SKM-1 (cell line): ENCODE measurements around the gene HSBP1.
A peak's percentile ranks its signal among the peaks of the same experiment; 100 is the strongest.

ENCODE experiments used
- DNase-seq: peaks from one replicate; lab custom pipeline; 2025; ENCODE audit not compliant: unreplicated experiment; lab: John Stamatoyannopoulos, UW

The HSBP1 gene

DNA sequence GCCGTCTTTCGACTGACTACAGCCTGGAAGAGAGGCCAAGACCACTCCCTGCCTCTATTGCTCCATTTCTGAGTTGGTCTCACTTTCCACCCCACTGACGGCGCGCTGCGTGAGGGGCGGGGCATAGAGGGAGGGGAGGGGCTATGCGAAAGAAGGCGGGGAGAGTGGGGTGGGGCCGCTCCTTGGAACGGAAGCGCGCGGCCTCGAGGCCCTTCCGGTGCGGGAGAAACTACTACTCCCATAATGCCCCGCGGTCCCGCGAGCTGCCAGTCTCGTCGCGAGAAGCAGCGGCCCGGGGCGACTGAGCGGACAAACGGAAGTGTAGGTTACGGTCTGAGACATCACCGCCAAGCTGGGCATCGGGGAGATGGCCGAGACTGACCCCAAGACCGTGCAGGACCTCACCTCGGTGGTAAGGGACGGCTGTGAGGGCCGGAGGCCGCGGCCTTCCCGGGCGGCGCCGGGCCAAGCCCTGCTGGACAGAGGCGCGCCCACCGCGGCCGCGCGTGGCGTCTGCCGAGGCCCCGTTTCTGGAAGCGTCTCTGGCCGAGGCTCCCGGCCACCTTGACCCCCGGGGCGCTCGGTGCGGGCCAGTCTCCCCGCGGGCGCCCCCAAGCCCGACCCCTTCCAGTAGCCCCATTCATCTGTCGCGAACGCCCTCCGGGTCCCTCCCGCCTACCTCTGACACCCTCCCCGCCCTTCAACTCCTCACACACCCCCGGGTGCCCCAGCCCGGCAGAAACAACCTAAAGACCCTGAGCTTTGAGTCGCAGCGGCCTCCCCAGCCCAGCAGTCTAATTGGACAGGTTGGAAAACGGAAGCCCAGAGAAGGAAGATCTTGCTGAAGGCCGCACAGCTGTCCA is at the start of gene HSBP1:
HSBP1 (plus strand) TSS at position 269 of the 863 bp plus-strand sequence; CDS start at position 368, 99 bp downstream.
- DNase-seq: peak; percentile 83

- DNase-seq: no peak
Measured at GRCh38 chr16:83762141-83762991, 45.4 kb upstream of the HSBP1 start.

DNA sequence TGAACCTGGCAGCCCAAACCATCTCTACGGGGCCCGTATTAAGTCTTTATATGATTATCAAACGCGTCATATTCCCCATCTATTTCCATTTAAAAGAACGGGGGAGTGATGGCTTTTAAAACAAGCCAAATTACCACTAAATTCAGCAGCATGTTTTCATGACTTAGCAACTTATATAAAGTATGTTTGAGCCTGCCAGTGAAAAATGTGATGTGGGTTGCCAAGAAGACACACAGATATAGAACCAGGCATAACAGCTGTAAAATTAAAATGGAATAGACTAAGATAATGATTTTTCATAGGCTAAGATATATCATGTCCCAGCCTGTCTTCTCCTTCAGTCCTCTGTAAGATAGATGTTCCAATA is 44.8 kb upstream of the HSBP1 start:
- DNase-seq: no peak

- DNase-seq: no peak
Measured at GRCh38 chr16:83768986-83769385, 38.8 kb upstream of the HSBP1 start.

DNA sequence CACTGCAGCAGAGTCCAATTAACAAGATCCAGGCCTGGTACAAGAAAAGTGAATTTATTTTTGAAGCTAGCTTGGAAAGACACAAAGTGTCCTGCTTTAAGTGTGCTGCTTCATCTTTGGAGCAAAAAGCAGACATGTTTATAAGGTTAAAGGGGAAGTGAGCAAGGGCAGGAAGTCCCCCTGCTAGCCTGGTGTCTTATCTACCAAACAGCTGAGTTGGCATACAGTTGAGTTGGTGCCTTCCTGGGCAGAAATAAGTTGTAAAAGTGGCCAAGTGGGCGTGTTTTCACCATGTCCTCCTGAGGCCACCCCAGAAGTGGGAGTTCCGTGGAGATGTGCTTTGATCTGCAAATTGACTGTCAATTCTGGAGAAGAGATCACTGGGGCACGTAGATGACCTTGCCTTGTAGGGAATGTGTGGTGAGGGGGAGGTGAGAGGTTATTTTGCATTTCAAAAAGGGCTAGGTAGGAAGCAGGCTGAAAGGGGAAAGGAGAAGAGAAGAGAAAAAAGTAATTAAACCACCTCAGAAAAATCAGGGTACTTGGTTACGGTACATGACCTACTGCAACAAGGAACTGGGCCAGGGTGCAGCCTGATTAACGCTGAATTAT is 38.3 kb upstream of the HSBP1 start:
- no peak for DNase-seq

DNA sequence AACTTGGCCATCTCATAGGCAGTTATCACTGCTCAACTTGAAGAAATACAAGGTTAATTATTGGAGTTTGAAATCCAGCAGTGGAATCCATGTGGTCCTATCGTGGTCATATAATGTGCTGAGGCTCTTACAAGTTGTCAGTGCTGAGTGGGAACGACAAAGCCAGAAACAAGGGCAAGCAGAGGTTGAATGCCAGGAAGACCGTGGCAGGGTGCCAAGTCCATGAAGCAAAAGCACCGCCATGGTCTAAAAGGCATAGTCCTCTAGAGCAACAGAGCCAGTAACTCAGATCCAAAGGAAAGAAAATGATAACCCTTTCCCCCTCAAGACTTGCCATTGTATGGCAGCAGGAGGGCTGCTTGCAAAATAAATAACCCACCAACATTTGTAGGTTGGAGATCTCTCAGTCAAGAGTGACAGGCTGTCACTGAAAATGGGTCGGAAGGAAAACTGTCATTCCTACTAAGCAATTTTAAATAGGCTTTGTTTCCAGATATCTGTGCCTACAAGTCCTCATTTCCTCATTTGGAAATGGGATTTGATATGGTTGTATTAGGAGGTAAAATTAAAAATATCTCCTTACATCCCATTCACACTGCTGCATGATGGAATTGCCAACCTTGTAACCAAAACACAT is 36.4 kb upstream of the HSBP1 start:
- DNase-seq: no peak

GRCh38 chr16:83772806-83773205 is 35.0 kb upstream of the HSBP1 start:
- DNase-seq: no peak

- DNase-seq: no peak
Measured at GRCh38 chr16:83774066-83774465, 33.7 kb upstream of the HSBP1 start.

- no peak for DNase-seq
Measured at GRCh38 chr16:83776944-83777343, 30.8 kb upstream of the HSBP1 start.

GRCh38 chr16:83779886-83780285 is 27.9 kb upstream of the HSBP1 start:
- no peak for DNase-seq

DNA sequence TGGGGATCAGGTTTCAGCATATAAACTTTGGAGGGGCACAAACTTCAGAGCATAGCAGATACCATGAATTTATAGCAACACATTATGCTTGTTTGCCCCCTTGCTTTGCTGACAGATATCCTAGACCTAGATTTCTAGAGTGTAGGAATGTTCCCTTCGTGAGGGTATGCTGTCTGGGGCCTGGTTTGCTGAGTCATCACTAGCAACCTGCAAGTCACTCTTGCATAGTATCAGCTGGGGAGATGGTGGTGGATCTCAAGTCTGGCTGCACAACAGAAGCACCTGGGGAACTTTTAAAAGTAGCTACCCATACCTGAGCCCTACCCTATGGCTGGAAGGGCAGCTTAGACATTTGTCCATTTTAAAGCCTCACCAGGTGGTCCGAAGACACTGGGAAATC is 22.3 kb upstream of the HSBP1 start:
- no peak for DNase-seq

GRCh38 chr16:83789642-83790401 is 18.0 kb upstream of the HSBP1 start:
- DNase-seq: no peak

DNA sequence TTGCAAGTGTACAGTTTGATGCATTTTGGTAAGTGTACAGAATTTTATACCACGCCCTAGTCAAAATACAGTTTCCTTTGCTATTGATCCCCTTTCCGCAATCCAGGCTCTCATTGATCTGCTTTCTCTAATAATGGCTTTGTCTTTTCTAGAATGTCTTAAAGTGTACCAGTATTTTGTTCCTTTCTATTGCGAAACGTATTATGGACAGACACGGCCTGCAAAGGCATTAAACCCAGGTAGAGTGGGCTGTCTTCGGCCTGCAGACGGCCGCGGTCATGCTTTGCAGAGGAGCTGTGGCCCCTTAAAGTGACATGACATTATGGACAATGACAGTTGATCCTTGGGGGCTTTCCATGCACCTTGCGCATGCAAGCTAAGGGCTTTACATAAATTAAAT is 15.9 kb upstream of the HSBP1 start:
- DNase-seq: no peak

- DNase-seq: no peak
Measured at GRCh38 chr16:83792391-83792790, 15.4 kb upstream of the HSBP1 start.

DNA sequence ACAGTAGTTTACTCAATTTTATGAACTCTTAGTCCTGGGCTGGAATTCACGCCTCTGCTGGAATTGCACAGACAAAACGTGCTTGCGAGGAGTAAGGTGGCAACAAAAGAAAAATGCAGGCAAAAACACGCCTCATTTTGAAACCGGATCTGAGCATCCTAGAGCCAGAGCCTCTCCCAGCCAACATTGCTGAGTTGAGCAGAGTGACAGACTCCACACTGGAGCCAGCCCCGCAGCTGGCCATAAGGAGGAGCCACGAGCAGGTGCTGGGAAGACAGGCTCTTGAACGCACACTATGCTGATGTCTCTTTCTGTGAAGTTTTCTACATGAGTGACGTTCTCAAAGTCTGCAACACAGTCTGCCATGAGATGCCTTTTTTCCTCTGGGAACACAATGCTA is 14.6 kb upstream of the HSBP1 start:
- DNase-seq: no peak

GRCh38 chr16:83794860-83795554 is 12.8 kb upstream of the HSBP1 start:
- DNase-seq: no peak

DNA sequence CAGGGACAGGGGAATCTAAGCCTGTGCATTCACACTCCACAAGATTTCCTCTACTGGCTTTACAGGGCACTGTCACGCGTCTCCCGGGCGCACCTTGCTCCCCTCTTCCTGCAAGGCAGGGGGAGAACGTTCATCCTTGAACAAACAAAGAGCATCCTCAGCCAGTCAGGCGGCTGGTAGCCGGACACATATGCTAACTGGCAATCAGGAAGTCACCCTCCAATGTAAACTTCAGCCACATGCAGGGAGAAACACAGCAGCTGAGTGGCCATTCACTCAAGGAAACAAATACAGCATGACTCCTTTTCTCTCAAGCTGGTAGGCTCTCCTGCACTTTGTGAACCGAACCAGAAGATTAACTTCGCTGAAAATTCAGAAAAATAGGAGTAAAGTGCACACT is 10.8 kb upstream of the HSBP1 start:
- no peak for DNase-seq

DNA sequence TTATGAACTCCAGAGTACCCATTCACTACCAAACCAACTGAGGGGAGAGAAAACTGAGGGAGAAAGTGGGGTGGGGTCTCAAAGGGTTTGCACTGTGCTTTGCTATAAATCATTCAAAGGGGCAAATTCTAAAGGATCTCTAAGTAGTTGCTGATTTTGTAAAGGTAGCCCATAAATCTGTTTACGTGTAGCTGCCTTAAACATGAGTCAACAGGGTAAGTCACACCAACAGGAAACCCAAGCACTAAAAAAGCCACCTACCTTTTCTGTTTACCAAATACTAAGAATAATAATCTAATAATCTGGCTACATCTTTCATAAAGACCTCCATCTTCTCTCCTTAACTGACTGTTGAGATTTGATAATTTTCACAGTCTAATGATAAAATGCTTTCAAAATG is 8.4 kb upstream of the HSBP1 start:
- no peak for DNase-seq

GRCh38 chr16:83802135-83802534 is 5.6 kb upstream of the HSBP1 start:
- no peak for DNase-seq
